Vagina (tissue), 2 donors: Measurements from ENCODE around the gene PRICKLE1.

Experiments used
- POLR2AphosphoS5 ChIP-seq, 2 donors: sonication (generic); formaldehyde crosslinking; IDR thresholded peaks; one replicate each; pipeline ENCODE4 v1.9.0; 2017; ENCODE audit warnings: antibody characterized with exemption in 2 of 2, mild to moderate bottlenecking in 2 of 2, low read depth in 1 of 2; ENCODE audit not compliant: insufficient read depth in 1 of 2
- TF ChIP-seq, protein P1 (sequence below), 3 experiments: fragments of 450-650 bp in 2 of 3; fragments of 200-600 bp in 1 of 3; sonication (generic) in 1 of 3; IDR thresholded peaks; one replicate each; pipeline ENCODE4 v1.5.1; 2017 to 2019; ENCODE audit warnings: antibody characterized with exemption in 3 of 3, mild to moderate bottlenecking in 2 of 3, moderate library complexity in 2 of 3

GRCh38 chr12:42590330-42590934 is 886 bp upstream of the PRICKLE1 start:
- TF ChIP-seq, protein P1, sequence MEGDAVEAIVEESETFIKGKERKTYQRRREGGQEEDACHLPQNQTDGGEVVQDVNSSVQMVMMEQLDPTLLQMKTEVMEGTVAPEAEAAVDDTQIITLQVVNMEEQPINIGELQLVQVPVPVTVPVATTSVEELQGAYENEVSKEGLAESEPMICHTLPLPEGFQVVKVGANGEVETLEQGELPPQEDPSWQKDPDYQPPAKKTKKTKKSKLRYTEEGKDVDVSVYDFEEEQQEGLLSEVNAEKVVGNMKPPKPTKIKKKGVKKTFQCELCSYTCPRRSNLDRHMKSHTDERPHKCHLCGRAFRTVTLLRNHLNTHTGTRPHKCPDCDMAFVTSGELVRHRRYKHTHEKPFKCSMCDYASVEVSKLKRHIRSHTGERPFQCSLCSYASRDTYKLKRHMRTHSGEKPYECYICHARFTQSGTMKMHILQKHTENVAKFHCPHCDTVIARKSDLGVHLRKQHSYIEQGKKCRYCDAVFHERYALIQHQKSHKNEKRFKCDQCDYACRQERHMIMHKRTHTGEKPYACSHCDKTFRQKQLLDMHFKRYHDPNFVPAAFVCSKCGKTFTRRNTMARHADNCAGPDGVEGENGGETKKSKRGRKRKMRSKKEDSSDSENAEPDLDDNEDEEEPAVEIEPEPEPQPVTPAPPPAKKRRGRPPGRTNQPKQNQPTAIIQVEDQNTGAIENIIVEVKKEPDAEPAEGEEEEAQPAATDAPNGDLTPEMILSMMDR (IDR thresholded peaks at IDR 0.05), result no peak
- TF ChIP-seq POLR2AphosphoS5 (IDR thresholded peaks at IDR 0.05; ENCODE audit: insufficient read depth in 1 of 2, low read depth in 1 of 2), result no peak
